Adrenal gland (tissue), 12 donors: Measurements from ENCODE around the gene TMCO6. TPM values are rescaled to one million over a fixed set of nuclear protein-coding genes. Genes with fewer than 3 reads are reported as not detected.

Experiments
- DNase-seq, 7 donors: peaks; one replicate each; pipeline ENCODE4 v3.0.0-alpha.2; 2019 to 2020
- H3K27ac ChIP-seq, 5 donors: fragments of 200-600 bp; sonication (generic) in 4 of 5; 1 replicate in 3 of 5; 2 replicates in 2 of 5; pipeline versions ENCODE4 v1.5.1 to v1.8.0; 2016 to 2020; ENCODE audit warnings: mild to moderate bottlenecking in 1 of 5
- H3K27me3 ChIP-seq: fragments of 200-600 bp; 2 replicates; pipeline ENCODE4 v1.8.0; 2021
- H3K36me3 ChIP-seq, 2 donors: fragments of 200-600 bp; replicated peaks in 1 of 2; 1 replicate in 1 of 2; 2 replicates in 1 of 2; pipeline versions ENCODE4 v1.5.1 to v1.8.0; 2018 to 2022
- H3K4me1 ChIP-seq, 2 donors: fragments of 200-600 bp; replicated peaks in 1 of 2; 1 replicate in 1 of 2; 2 replicates in 1 of 2; pipeline versions ENCODE4 v1.5.1 to v1.8.0; 2018 to 2021
- H3K4me3 ChIP-seq, 4 donors: fragments of 200-600 bp; sonication (generic) in 3 of 4; one replicate each; pipeline ENCODE4 v1.5.1; 2016 to 2018
- H3K9me3 ChIP-seq, 3 donors: fragments of 200-600 bp; sonication (generic) in 1 of 3; replicated peaks in 1 of 3; 1 replicate in 2 of 3; 2 replicates in 1 of 3; pipeline versions ENCODE4 v1.5.1 to v1.8.0; 2016 to 2021
- CTCF ChIP-seq, 6 experiments: fragments of 450-650 bp in 4 of 6; fragments of 200-600 bp in 2 of 6; sonication (generic) in 1 of 6; IDR thresholded peaks; 1 replicate in 5 of 6; 2 replicates in 1 of 6; pipeline versions ENCODE4 v1.5.1 to v1.8.0; 2016 to 2021; ENCODE audit warnings: antibody characterized with exemption in 6 of 6, mild to moderate bottlenecking in 2 of 6, moderate library complexity in 1 of 6
- POLR2A ChIP-seq, 2 donors: fragments of 450-650 bp; IDR thresholded peaks; one replicate each; pipeline ENCODE4 v1.6.1; 2017; ENCODE audit warnings: antibody characterized with exemption in 2 of 2, mild to moderate bottlenecking in 2 of 2, moderate library complexity in 1 of 2
- WGBS, 4 donors: extraction: QIAGEN DNeasy Blood & Tissue Kit in 2 of 4; methylation state at CpG; one replicate each; pipeline versions ENCODE4 v1.1.5 to v1.1.7; 2013 to 2017; 5-methylcytosine and 5-hydroxymethylcytosine counted together
- intact Hi-C, 2 donors: fragments of 100-400 bp; cut with DNase I; formaldehyde crosslinking; loops; one replicate each; pipeline versions ENCODE4 v1.14.1 to v1.15.0; 2022 to 2023
- microRNA-seq, 3 donors: library from miRNA; unstranded; fragments of <30 nt; microRNA quantifications; one replicate each; pipeline ENCODE4, GENCODE V29; 2017 to 2020
- polyA plus RNA-seq, 3 donors: library from polyadenylated mRNA; stranded (reverse); fragments of 200-250 nt in 2 of 3; fragments of 350-450 nt in 1 of 3; fragmentation: Illumina TruSeq in 1 of 3; extraction: RNeasy Lipid Tissue Mini Kit (QIAGEN cat#74804) in 1 of 3; gene quantifications; one replicate each; pipeline ENCODE4 v1.2.3, GENCODE V29; 2013 to 2014
- total RNA-seq, 9 donors: library from RNA; depleted of rRNA in 4 of 9; stranded (reverse); fragments of >200 nt in 4 of 9; fragments of 120-200 nt in 1 of 9; fragmentation: NEBNext Ultra II Directional in 1 of 9; extraction: Animal tissue kit (Norgen Biotek cat#: 25700) in 1 of 9; gene quantifications; one replicate each; pipeline versions ENCODE4 v1.1.0 to v1.2.4, GENCODE V29; 2013 to 2023
- donor health status: healthy with polysubstance abuse.
- donor health status: Bipolar disorder and iron deficiency.
- donor health status: DM: yes; HTN: yes; CAD: no.
- donor health status: DM: no; HTN: no; CAD: no.
- donor health status: DM: no; HTN: no; CAD: no.
- donor health status: DM: yes; HTN: yes; CAD: no.

The TMCO6 gene
- total and polyA plus RNA-seq, 12 donors: 5.6 to 348 (median 27.4) TPM

GRCh38 chr5:140694276-140694675 lies 55.0 kb downstream of the TMCO6 start:
- Histone ChIP-seq H3K27ac (no peak overlapping the region), H3K4me3 (no peak overlapping the region), H3K27me3 (no peaks in the 10 kb centered on the region), H3K4me1 (peaks cover 22 to 33% of the 10 kb centered on the region in 2 donors), H3K9me3 (no peaks in the 10 kb centered on the region), H3K36me3 (peaks cover 0 to 59% of the 10 kb centered on the region in 2 donors)
- WGBS, 4 donors: 78 to 86% (median 80%) methylated on average over 5 of the region's 5 CpGs
- intact Hi-C loops: loop anchor here in 1 of 2 donors (10.0 kb wide), 1 partner anchor 149 kb away; the partner anchor contains the start of gene EIF4EBP3
- DNase-seq: no peak
- TF ChIP-seq POLR2A (IDR thresholded peaks at IDR 0.05) (no peak), CTCF (IDR thresholded peaks at IDR 0.05) (no peak)

Small RNAs within 50 kb of the gene (microRNA-seq; reads per million reads assigned to microRNA genes)
- gene MIR3655: 0.45 to 1.1 (median 0.76) reads per million in 3 donors

Other genes starting within 250 kb of the TMCO6 start
- 100 to 1,000 TPM in 4 of 9 donors, 10 to 100 TPM in 5; 64.3 to 141 (median 99.4) TPM for gene ANKHD1, start 237.6 kb upstream of the TMCO6 start, total RNA-seq
- gene ANKHD1, start 237.6 kb upstream of the TMCO6 start, polyA plus RNA-seq: 100 to 1,000 TPM in 1 of 3 donors, 10 to 100 TPM in 2; 58.2 to 141 (median 70.9) TPM
- 10 to 100 TPM in 7 of 9 donors, 1 to 10 TPM in 2; 5.9 to 80.5 (median 40.0) TPM for gene EIF4EBP3, start 91.8 kb upstream of the TMCO6 start, total RNA-seq
- 100 to 1,000 TPM in 2 of 3 donors, 1 to 10 TPM in 1; 7.9 to 158 (median 121) TPM for gene EIF4EBP3, start 91.8 kb upstream of the TMCO6 start, polyA plus RNA-seq
- gene SRA1, start 82.0 kb upstream of the TMCO6 start, total RNA-seq: 100 to 1,000 TPM in 1 of 9 donors, 10 to 100 TPM in 8; 31.3 to 156 (median 46.0) TPM
- 100 to 1,000 TPM in 2 of 3 donors, 10 to 100 TPM in 1; 96.3 to 115 (median 101) TPM for gene SRA1, start 82.0 kb upstream of the TMCO6 start, polyA plus RNA-seq
- gene APBB3, start 74.9 kb upstream of the TMCO6 start, total RNA-seq: 10 to 100 TPM; 14.0 to 61.2 (median 35.5) TPM
- gene APBB3, start 74.9 kb upstream of the TMCO6 start, polyA plus RNA-seq: 100 to 1,000 TPM in 2 of 3 donors, 10 to 100 TPM in 1; 25.6 to 163 (median 142) TPM
- gene SLC35A4, start 74.6 kb upstream of the TMCO6 start, total RNA-seq: 100 to 1,000 TPM in 3 of 9 donors, 10 to 100 TPM in 6; 17.3 to 133 (median 82.8) TPM
- 100 to 1,000 TPM in 1 of 3 donors, 10 to 100 TPM in 2; 42.1 to 135 (median 45.0) TPM for gene SLC35A4, start 74.6 kb upstream of the TMCO6 start, polyA plus RNA-seq
- gene CD14, start 6.3 kb upstream of the TMCO6 start, total RNA-seq: 100 to 1,000 TPM in 8 of 9 donors, 1 to 10 TPM in 1; 9.8 to 885 (median 316) TPM
- gene CD14, start 6.3 kb upstream of the TMCO6 start, polyA plus RNA-seq: 100 to 1,000 TPM in 2 of 3 donors, 10 to 100 TPM in 1; 13.9 to 252 (median 101) TPM
- gene NDUFA2, start 8.2 kb downstream of the TMCO6 start, total RNA-seq: 100 to 1,000 TPM in 8 of 9 donors, 10 to 100 TPM in 1; 98.1 to 139 (median 115) TPM
- 100 to 1,000 TPM in 2 of 3 donors, 10 to 100 TPM in 1; 65.6 to 573 (median 367) TPM for gene NDUFA2, start 8.2 kb downstream of the TMCO6 start, polyA plus RNA-seq
- 100 to 1,000 TPM in 4 of 9 donors, 10 to 100 TPM in 5; 65.7 to 478 (median 83.3) TPM for gene IK, start 8.4 kb downstream of the TMCO6 start, total RNA-seq
- gene IK, start 8.4 kb downstream of the TMCO6 start, polyA plus RNA-seq: 100 to 1,000 TPM in 1 of 3 donors, 10 to 100 TPM in 2; 65.5 to 153 (median 97.5) TPM
- gene WDR55, start 25.5 kb downstream of the TMCO6 start, total RNA-seq: 10 to 100 TPM; 13.6 to 20.0 (median 17.1) TPM
- gene WDR55, start 25.5 kb downstream of the TMCO6 start, polyA plus RNA-seq: 10 to 100 TPM; 13.3 to 20.8 (median 13.5) TPM
- gene DND1, start 34.1 kb downstream of the TMCO6 start, total RNA-seq: 1 to 10 TPM in 1 of 9 donors, under 1 TPM in 8; 0.19 to 3.6 (median 0.50) TPM
- gene DND1, start 34.1 kb downstream of the TMCO6 start, polyA plus RNA-seq: 1 to 10 TPM in 2 of 3 donors, under 1 TPM in 1; 0.18 to 3.1 (median 2.1) TPM
- 10 to 100 TPM; 36.4 to 80.6 (median 55.7) TPM for gene HARS1, start 51.9 kb downstream of the TMCO6 start, total RNA-seq
- gene HARS1, start 51.9 kb downstream of the TMCO6 start, polyA plus RNA-seq: 100 to 1,000 TPM in 1 of 3 donors, 10 to 100 TPM in 2; 92.3 to 111 (median 94.6) TPM
- 10 to 100 TPM; 21.3 to 51.2 (median 32.9) TPM for gene HARS2, start 52.0 kb downstream of the TMCO6 start, total RNA-seq
- 10 to 100 TPM; 26.0 to 31.0 (median 28.6) TPM for gene HARS2, start 52.0 kb downstream of the TMCO6 start, polyA plus RNA-seq
- 100 to 1,000 TPM in 1 of 9 donors, 10 to 100 TPM in 8; 24.6 to 122 (median 51.4) TPM for gene ZMAT2, start 61.0 kb downstream of the TMCO6 start, total RNA-seq
- 100 to 1,000 TPM in 1 of 3 donors, 10 to 100 TPM in 2; 42.1 to 113 (median 82.8) TPM for gene ZMAT2, start 61.0 kb downstream of the TMCO6 start, polyA plus RNA-seq
- gene PCDHA1, start 146.7 kb downstream of the TMCO6 start, total RNA-seq: under 1 TPM in 4 of 9 donors, not detected in 5; 0.07 to 0.20 (median 0.12) TPM
- gene PCDHA1, start 146.7 kb downstream of the TMCO6 start, polyA plus RNA-seq: under 1 TPM; 0.05 to 0.08 (median 0.07) TPM
- gene PCDHA2, start 155.4 kb downstream of the TMCO6 start, total RNA-seq: under 1 TPM in 4 of 9 donors, not detected in 5; 0.12 to 0.28 (median 0.21) TPM
- under 1 TPM in 2 of 3 donors, not detected in 1; 0.03 to 0.09 TPM for gene PCDHA2, start 155.4 kb downstream of the TMCO6 start, polyA plus RNA-seq
- gene PCDHA3, start 161.6 kb downstream of the TMCO6 start, total RNA-seq: 1 to 10 TPM in 1 of 9 donors, under 1 TPM in 6, not detected in 2; 0.10 to 1.4 (median 0.31) TPM
- 1 to 10 TPM in 1 of 3 donors, under 1 TPM in 2; 0.16 to 1.1 (median 0.24) TPM for gene PCDHA3, start 161.6 kb downstream of the TMCO6 start, polyA plus RNA-seq
- gene PCDHA4, start 167.6 kb downstream of the TMCO6 start, total RNA-seq: under 1 TPM; 0.04 to 0.96 (median 0.28) TPM
- gene PCDHA4, start 167.6 kb downstream of the TMCO6 start, polyA plus RNA-seq: under 1 TPM; 0.08 to 0.33 (median 0.10) TPM
- under 1 TPM in 7 of 9 donors, not detected in 2; 0.11 to 0.67 (median 0.17) TPM for gene PCDHA5, start 182.2 kb downstream of the TMCO6 start, total RNA-seq
- under 1 TPM; 0.07 to 0.62 (median 0.24) TPM for gene PCDHA5, start 182.2 kb downstream of the TMCO6 start, polyA plus RNA-seq
- gene PCDHA6, start 188.5 kb downstream of the TMCO6 start, total RNA-seq: 1 to 10 TPM in 1 of 9 donors, under 1 TPM in 7, not detected in 1; 0.14 to 1.1 (median 0.48) TPM
- gene PCDHA6, start 188.5 kb downstream of the TMCO6 start, polyA plus RNA-seq: under 1 TPM; 0.20 to 0.97 (median 0.32) TPM
- gene PCDHA7, start 194.8 kb downstream of the TMCO6 start, total RNA-seq: 1 to 10 TPM in 1 of 9 donors, under 1 TPM in 6, not detected in 2; 0.22 to 1.2 (median 0.35) TPM
- under 1 TPM; 0.16 to 0.20 (median 0.20) TPM for gene PCDHA7, start 194.8 kb downstream of the TMCO6 start, polyA plus RNA-seq
- under 1 TPM in 3 of 9 donors, not detected in 6; 0.14 to 0.18 (median 0.17) TPM for gene PCDHA8, start 201.7 kb downstream of the TMCO6 start, total RNA-seq
- under 1 TPM; 0.03 to 0.16 (median 0.09) TPM for gene PCDHA8, start 201.7 kb downstream of the TMCO6 start, polyA plus RNA-seq
- under 1 TPM in 7 of 9 donors, not detected in 2; 0.04 to 0.39 (median 0.18) TPM for gene PCDHA9, start 208.9 kb downstream of the TMCO6 start, total RNA-seq
- not detected for gene PCDHA9, start 208.9 kb downstream of the TMCO6 start, polyA plus RNA-seq
- 1 to 10 TPM in 3 of 9 donors, under 1 TPM in 6; 0.17 to 1.8 (median 0.48) TPM for gene PCDHA10, start 216.4 kb downstream of the TMCO6 start, total RNA-seq
- gene PCDHA10, start 216.4 kb downstream of the TMCO6 start, polyA plus RNA-seq: under 1 TPM; under 0.01 to 0.81 (median 0.32) TPM
- 1 to 10 TPM in 1 of 9 donors, under 1 TPM in 7, not detected in 1; 0.07 to 1.5 (median 0.35) TPM for gene PCDHA11, start 229.5 kb downstream of the TMCO6 start, total RNA-seq
- under 1 TPM in 2 of 3 donors, not detected in 1; 0.48 to 0.51 TPM for gene PCDHA11, start 229.5 kb downstream of the TMCO6 start, polyA plus RNA-seq
- gene PCDHA12, start 235.9 kb downstream of the TMCO6 start, total RNA-seq: 1 to 10 TPM in 3 of 9 donors, under 1 TPM in 6; 0.25 to 1.9 (median 0.55) TPM
- gene PCDHA12, start 235.9 kb downstream of the TMCO6 start, polyA plus RNA-seq: under 1 TPM; 0.17 to 0.32 (median 0.20) TPM
- gene PCDHA13, start 242.7 kb downstream of the TMCO6 start, total RNA-seq: under 1 TPM in 8 of 9 donors, not detected in 1; 0.12 to 0.98 (median 0.55) TPM
- gene PCDHA13, start 242.7 kb downstream of the TMCO6 start, polyA plus RNA-seq: under 1 TPM; 0.13 to 0.32 (median 0.26) TPM